Measurements from ENCODE around the gene TTC1.
"Not testable (repeated sequence)": the region's sequence is repeated elsewhere in the genome, so short reads cannot be mapped to it uniquely, and the experiment has no call there.

The TTC1 gene

DNA sequence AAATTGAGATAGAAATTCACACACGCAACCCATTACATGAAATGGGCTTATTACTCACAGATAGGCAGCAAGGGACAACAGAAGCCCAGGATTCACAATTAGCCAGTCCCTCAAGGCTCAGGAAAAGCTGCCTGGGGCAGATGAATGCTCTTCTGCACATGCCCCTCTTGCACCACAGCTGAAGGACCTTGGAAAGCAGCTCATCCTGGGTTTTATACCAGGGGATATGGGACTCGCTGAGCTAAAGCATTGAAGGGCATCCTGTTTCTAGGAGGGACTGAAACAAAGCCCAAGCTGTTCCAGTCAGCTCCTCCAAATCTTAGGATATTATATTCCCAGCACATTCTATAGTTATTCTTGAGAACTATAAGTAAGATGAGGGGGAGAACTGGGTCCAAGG, 15.7 kb upstream of the TTC1 start:
- DNase-seq (ENCODE audit: low read depth in 2 of 3, low spot score in 2 of 3) = no peak

DNA sequence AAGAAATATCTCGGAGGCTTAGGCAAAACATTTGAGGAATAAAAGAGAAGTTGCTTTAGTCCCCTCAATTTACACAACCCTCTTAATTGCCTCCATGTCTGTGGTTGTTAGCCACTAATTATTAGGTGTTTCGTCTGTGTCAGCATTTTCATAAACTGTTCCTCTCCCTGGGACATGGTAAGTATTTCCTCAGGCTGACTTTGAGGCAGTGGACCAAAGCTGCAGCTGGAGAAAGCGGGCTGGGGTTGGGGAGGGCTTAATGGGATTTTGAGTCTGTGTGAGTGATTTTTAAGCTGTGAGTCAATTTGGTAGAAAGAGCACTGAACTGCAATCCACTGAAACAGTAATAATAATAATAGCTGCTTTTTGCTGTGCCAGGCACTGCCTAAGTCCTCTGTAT, 13.0 kb upstream of the TTC1 start:
- no peak for DNase-seq (ENCODE audit: low read depth in 2 of 3, low spot score in 2 of 3)

DNA sequence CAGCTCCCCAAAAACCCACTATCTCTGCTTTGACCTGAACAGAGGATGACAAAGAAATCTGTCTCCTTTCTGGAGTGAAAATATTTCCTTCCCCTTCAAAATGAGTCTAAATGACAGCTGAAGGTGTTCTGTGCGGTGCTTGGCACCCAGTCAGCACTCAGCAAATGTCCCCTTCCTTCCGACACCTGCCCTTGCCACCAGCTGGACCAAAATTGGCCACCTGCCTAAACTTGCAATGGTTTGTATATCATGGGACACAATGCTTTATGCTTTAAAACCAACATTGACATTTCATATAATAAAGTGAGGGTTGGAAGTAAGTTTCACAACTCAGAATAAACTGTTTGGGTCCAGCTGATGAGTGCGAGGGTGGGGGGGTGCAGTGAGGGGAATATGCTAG, 7.5 kb upstream of the TTC1 start:
- DNase-seq (ENCODE audit: low read depth in 2 of 3, low spot score in 2 of 3) = no peak

DNA sequence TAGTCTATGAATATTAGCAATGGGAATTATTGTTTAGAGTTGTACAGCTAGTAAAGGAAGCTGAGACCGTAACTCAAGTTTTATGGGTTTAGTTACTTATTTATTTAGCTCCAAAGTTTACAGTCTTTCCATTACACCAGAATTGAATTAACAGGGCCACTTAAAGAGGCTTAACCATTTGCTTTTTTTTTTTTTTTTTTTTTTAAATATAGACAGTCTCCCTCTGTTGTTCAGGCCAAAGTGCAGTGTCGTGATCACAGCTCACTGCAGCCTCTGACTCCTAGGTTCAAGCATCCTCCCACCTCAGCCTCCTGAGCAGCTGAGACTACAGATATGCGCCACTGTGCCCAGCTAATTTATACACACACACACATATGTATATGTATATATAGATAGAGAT, 1.4 kb upstream of the TTC1 start:
- no peak for DNase-seq (ENCODE audit: low read depth in 2 of 3, low spot score in 2 of 3)

DNA sequence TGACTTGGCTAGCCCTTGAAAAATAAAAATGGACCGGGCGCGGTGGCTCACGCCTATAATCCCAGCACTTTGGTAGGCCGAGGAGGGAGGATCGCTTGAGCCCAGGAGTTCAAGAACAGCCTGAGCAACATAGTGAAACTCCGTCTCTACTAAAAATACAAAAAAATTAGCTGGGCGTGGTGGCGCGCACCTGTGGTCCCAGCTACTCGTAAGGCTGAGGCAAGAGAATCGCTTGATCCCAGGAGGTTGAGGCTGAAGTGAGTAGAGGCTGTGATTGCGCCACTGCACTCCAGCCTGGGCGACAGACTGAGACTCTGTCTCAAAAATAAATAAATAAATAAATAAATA, 436 bp upstream of the TTC1 start:
- not testable (repeated sequence) for DNase-seq (ENCODE audit: low read depth in 2 of 3, low spot score in 2 of 3)

DNA sequence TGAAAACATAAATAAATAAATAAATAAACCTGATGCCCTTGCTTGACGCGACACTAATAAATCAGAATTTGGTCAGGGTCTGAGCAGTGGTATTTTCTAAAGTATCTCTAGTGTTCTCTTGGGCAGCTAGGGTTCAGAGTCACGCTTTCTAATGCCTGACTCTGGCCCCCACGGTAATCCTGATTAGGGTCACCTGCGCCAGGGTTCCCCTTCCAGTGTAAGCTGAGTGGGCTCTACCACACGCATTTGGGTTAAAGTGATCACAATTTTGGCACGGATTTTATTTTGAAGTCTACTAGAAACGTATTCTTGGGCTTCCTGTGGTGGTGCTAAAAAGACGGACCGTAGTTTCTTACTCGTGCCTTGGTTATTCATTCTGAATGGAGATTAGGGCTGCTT, 651 bp downstream of the TTC1 start:
- no peak for DNase-seq (ENCODE audit: low read depth in 2 of 3, low spot score in 2 of 3)

DNA sequence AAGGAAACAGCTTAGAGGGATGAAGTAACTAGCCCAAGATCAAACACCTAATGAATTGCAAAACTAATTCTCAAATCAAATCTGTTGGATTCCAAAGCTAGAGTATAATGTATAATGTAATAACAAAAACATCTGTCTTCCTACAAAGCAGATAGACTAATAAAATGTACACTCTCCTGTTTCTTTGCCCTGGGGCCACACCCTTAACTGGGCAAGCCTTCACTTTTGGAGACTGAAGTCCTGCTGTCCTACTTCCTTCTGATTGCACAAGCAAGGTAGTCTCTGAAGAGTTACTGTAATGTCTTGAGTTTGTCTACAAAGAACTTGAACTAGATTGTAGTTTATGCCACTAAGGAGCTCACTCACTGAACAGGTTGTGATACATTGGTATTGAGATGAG, 2.5 kb downstream of the TTC1 start:
- no peak for DNase-seq (ENCODE audit: low read depth in 2 of 3, low spot score in 2 of 3)

DNA sequence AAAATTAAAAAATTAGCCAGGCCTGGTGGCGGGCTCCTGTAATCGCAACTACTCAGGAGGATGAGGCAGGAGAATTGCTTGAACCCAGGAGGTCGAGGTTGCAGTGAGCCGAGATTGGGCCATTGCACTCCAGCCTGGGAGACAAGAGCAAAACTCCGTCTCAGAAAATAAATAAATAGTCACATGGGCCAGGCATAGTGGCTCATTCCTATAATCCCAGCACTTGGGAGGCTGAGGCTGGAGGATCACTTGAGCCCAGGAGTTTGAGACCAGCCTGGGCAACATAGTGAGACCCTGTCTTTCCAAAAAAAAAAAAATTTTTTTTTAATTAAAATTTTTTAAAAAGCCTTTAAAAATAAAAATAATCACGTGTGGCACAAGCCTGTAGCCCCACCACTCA, 5.3 kb downstream of the TTC1 start:
- DNase-seq (ENCODE audit: low read depth in 2 of 3, low spot score in 2 of 3) = not testable (repeated sequence)

DNA sequence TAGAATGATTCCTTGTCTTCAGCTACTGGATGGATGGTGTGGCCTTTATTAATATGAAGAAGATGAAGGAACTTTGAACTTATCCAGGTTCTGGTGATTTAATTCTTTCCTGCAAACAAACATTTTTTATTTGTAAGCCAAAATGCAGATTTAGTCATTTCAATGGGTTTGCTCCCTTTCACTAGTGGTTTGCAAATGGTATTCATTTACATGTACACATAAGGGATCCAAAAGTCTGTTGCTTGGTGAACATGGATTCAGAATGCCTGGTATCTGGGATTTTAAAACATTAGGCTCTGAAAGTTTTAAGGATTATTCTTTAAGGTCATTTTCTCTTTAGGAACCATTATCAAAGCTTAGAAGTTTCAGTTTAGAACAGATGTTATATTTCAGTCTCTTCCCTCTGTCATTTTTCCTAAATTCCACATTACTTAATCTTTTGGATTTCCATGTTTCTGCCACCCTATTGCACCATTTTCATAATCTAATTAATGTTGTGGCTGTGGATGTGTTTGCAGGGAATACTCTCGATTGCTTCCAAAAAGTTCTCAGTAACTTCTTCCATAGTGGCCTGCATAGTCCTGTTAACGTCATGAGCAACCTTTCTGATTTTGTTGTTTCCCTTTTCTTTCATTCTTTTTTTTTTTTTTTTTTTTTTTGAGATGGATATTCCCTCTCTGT, 10.1 kb downstream of the TTC1 start:
- DNase-seq (ENCODE audit: low read depth in 2 of 3, low spot score in 2 of 3) = no peak

DNA sequence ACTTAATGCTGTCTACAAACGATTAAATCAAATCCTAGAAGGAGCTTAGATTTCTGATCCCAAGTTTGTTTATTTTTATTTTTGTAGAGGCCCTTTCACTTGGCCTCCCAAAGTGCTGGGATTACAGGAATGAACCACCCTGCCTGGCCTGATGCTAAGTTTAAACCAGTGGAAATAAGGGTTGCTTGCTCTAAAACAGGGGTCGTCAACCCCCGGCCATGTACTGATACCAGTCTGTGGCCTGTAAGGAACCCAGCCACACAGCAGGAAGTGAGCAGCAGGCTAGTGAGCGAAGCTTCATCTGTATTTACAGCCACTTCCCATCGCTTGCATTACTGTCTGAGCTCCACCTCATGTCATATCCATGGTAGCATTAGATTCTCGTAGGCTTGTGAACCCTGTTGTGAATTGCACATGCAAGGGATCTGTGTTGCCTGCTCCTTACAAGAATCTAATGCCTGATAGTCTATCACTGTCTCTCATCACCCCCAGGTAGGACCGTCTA, 11.4 kb downstream of the TTC1 start:
- DNase-seq (ENCODE audit: low read depth in 2 of 3, low spot score in 2 of 3) = no peak

DNA sequence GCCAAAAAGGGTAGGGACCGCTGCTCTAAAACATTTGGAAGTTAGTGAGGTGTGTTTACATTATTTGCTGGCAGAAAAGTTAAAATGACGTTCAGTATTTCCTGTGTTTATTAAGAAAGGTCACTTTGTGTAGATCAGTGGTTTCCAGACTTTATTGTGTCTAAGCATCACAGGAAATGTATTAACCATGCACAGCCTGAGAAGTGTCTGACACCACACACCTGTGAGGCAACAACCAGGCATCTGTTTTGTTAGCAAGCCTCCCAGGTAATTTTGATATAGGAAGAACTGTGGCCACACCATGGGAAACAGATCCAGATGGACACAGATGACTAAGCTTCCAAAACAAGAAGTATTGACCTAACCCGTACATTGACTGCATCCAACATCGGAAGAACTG, 12.0 kb downstream of the TTC1 start:
- no peak for DNase-seq (ENCODE audit: low read depth in 2 of 3, low spot score in 2 of 3)

DNA sequence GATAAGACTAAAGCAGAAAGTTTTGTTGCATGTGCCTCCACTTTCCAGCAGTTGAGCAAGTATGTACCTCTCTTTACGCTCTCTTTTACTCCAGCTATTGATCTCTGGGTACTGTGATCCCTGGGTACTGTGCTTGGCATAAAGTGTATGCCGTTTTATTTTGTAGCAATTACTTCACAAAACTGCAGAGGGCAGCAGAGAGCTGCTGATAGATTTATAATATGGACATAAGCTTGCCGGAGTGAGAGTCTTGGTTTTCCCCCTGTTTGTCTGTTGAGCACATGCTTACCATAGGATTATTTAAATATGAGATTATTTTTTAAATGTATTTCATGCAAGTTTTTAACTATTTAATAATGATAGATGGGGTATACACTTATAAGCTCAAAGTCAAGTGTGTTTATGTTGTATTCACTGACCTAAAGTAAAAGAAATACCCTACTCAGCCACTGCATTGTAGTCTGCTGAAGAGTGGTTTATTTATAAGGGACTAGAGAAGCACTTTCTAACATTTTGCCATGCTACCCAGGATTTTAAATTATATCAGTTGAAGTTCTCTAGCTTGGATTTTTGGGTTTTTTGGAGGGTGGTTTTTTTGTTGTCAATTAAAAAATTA, 13.0 kb downstream of the TTC1 start:
- no peak for DNase-seq (ENCODE audit: low read depth in 2 of 3, low spot score in 2 of 3)

DNA sequence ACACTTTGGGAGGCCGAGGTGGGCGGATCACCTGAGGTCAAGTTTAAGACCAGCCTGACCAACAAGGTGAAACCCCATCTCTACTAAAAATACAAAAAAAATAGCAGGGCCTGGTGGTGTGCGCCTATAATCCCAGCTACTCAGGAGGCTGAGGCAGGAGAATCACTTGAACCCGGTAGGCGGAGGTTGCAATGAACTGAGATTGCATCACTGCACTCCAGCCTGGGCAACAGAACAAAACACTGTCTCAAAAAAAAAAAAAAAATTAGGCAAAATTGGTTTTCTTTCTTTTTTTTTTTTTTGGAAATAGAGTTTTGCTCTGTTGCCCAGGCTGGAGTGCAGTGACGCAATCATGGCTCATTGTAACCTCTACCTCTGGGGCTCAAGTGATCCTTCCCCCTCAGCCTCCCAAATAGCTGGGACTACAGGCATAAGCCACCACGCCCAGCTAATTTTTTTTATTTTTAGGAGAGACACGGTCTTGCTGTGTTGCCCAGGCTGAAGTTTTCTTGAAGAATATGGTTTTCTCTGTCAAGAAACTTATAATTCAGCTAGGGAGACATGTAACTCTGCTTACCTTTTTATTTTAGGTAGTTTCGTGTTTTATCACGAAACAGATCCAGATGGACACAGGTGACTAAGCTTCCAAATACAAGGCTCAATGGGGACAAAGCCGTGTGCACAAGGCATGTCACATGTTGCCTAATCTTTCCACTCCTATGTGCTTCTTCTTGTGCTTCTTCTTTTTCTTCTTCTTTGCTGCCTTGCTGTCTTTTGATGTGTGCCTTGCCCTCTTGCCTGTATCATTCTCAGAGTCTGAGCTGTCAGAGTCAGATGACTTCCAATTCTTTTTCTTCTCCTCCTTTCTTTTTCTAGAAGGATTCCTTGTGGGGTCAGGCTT, 14.3 kb downstream of the TTC1 start:
- DNase-seq (ENCODE audit: low read depth in 2 of 3, low spot score in 2 of 3) = no peak

DNA sequence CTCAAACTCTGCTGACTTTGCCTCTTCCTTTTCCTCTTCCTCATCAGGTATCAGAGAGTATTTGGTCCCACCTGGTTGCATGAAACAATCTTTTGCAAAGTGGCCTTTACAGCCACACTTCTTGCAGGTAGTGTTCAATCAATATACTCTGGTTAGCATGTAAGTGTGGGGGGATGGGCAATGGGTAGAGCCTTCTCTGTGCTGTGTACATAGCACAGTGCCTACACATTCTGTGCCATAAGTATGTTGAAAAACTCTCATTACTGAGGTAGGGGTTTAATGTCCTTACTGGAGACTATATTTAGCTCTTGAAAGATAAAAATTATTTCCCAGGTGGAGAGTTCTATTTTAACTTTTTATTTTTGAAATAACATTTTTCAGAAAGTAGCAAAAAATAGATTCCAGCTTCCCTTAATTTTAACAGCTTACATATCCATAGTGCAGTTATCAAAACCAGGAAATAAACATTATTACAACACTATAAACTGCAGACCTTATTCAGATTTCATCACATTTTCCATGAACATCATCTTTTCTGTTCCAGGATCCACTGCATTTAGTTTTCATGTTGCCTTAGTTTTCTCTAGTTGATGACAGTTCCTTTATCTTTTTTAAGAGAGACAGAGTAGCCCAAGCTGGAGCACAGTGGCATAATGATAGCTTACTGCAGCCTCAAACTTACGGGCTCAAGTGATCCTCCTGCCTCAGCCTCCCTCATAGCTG, 15.1 kb downstream of the TTC1 start:
- no peak for DNase-seq (ENCODE audit: low read depth in 2 of 3, low spot score in 2 of 3)

DNA sequence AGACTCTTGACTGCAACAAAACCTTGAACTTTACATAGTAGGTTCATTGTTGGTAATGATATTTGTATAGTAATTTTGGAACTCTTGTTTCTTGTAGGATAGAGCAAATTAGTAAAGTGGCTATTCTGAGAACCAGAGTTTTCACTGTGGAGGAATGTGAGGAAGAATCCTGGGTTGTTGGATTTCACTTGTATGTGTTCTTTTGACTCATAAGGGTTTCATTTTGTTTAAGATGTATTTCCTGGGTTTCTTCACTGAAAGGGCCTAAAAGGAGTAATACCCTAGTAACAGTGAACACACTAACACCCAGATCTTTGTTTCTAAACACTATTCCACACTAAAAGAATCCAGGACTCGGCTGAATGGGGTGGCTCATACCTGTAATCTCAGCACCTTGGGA, 20.1 kb downstream of the TTC1 start:
- no peak for DNase-seq (ENCODE audit: low read depth in 2 of 3, low spot score in 2 of 3)

DNA sequence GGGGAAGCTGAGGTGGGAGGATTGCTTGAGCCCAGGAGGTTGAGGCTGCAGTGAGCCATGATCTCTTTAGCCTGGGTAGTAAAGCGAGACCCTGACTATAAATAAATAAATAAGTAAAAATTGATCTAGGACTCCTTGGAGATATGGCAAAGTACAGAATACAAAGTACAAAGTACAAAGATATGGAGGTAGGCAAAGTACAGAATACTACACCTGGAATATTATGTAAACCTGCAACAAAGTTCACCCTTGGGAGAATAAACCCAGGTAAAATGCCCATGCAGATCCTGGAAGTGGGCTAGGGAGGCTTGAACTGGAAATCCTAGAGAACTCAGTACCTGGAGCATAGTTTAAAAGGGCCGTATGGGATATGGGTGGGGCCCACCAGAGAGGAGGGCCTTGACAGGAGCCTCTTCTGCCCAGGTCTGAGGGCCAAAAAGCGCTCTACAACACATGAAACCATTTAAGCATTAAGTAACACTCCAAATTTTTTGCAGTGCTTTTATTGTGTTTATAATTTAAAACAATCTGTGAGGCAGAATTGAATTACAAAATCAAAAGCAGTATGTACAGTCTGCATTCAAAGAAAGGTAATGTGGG, 20.7 kb downstream of the TTC1 start:
- no peak for DNase-seq (ENCODE audit: low read depth in 2 of 3, low spot score in 2 of 3)

DNA sequence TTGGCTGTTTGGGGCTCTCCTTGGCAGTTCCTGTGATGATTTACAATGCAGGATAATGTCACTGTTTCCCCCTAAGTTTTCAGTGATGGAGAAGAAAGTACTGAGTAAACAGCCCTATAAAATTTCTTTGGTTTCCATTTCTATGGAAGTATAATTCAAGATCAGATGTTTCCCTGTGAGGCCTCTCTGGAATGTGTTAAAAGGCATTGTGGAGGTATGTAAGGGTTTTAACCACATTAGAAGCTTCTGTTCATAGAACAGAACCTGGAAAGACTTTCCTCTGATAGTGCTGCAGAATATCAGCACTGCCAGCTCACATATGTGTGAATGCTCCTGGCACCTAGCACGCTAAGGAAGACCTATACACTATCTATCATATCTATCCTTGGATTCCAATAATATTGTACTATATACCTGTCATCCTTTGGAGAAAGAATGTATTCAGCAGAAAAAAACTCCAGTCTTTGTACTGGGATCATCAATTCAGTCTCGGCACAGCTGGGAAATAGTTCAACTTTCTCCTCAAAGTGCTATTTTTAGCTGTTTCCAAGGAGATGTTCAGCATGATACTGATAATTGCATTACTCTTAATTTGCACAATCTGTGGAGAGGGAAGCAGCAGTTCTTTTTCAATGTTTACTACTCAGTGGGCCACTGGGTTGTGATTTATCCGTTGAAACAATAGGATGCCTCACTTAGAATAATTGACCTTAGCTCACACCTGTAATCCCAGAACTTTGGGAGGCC, 21.9 kb downstream of the TTC1 start:
- no peak for DNase-seq (ENCODE audit: low read depth in 2 of 3, low spot score in 2 of 3)

DNA sequence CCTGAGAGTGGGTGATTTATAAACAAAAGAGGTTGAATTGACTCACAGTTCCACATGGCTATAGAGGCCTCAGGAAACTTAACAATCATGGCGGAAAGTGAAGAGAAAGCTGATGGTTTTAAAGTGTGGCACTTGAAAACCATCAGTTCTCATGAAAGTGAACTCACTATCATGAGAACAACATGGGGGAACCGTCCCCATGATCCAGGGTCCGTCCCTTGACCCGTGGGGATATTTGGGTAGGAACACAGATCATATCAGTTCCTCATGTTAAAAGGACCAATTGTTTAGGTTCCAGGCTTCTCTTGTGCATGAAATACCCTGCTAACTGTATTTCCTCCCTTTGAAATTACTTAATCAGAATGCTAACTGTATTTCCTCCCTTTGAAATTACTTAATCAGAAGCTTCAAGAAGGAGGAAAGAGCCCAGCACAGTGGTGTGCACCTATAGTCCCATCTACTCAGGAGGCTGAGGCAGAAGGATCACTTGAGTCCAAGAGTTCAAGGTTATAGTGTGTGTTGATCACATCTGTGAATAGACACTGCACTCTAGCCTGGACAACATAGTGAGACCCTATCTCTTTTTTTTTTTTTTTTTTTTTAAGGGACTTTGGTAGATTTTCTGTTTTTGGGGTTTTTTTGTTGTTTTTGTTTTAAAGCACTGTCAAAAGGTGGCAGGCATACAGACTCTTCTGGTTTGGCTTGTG, 24.8 kb downstream of the TTC1 start:
- DNase-seq (ENCODE audit: low read depth in 2 of 3, low spot score in 2 of 3) = no peak

DNA sequence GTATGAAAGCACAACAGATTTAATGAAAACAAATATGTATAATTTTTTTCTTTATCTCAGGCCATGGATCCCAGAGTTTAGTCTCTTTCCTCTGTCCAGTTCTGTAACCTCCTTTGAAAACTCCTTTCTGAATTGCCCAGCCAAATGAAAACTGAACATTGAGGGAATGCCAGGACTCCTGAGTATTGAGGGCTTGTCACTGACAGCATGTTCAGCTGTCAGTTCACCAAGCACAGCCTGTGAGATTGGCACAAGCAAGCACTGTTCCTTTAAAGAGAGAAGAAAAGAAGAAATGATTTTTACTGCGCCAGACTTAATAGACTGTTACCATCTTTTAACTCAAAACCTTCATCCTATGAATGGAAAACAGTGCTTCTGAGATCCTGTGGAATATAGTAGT, 27.3 kb downstream of the TTC1 start:
- DNase-seq (ENCODE audit: low read depth in 2 of 3, low spot score in 2 of 3) = no peak

DNA sequence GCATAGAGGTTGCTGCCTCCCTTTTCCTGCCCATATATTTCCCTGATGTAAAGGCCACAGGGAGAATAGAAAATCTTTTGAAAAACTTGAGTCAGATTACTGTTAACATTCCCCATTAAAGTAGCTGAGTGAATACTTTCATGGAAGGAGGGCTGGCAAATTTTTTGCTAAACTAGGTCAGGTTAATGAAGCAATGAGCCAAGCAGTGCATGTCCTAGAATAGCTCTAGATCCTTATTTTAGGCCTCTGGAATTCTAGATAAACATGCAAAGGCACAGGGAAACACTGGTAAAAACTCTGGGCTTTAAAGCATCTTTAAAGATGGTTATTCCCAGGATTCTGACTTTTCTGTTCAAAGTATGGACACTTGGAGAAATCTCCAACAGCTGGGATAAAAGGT, 27.9 kb downstream of the TTC1 start:
- no peak for DNase-seq (ENCODE audit: low read depth in 2 of 3, low spot score in 2 of 3)

All from activated CD8-positive, alpha-beta memory T cell treated with anti-CD3 and anti-CD28 coated beads for 48 hours (primary cell).